ENCODE results near the gene CDK5RAP2.

GRCh38 chr9:120385606-120386389 lies 194.2 kb downstream of the CDK5RAP2 start:
- TF ChIP-seq CTCF (IDR thresholded peaks at IDR 0.05; ENCODE audit: poor library complexity) = no peak
- TF ChIP-seq EZH2 (IDR thresholded peaks at IDR 0.05; ENCODE audit: borderline replicate concordance) = no peak
- TF ChIP-seq EZH2phosphoT487 (IDR thresholded peaks at IDR 0.05; ENCODE audit: low read depth, severe bottlenecking, unreplicated experiment) = no peak
